NCI-H2196 (cell line): ENCODE data around the gene CUX1.
"Not testable (repeated sequence)": the region's sequence is repeated elsewhere in the genome, so short reads cannot be mapped to it uniquely, and the experiment has no call there.

Experiments
- DNase-seq: peaks from one replicate; lab custom pipeline; 2025; ENCODE audit not compliant: unreplicated experiment; lab: John Stamatoyannopoulos, UW

CUX1 gene

DNA sequence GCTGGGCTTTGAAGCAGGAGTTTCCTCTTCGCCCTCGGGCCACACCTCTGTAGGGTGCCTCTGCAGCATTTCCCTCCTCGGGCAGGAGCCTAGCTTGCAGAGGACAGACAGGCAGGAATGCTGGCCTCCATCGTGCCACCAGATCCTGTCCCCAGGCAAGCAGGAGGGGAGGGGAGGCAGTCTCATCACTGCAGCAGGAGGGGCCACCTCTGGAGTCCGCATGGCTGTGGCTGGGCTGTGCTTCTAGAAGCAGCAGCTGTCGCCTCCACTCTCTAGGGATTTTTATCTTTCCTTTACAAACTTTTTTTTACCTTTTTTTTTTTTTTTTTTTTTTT lies 181.4 kb downstream of the CUX1 start:
- no peak for DNase-seq

DNA sequence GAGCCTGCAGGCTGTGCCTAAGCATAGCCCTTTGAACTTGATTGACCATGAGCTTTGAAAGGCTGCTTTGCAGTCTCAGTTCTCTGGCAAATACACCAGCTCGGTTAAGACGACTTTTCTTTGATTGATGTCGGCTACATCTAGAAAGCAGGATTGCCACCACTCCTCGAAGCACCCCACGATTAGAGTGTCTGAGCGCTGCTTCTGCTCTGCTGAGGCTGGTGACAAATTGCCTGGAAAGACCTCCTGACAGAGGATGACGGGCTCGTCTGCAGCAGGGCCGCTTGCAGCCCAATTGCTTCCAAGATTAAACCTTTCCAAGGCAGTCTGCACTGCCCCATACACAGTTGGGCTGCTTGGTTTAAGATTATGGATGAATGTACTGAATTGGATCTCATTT lies 182.0 kb downstream of the CUX1 start:
- no peak for DNase-seq

GRCh38 chr7:102000123-102000522 lies 182.7 kb downstream of the CUX1 start:
- DNase-seq: no peak

DNA sequence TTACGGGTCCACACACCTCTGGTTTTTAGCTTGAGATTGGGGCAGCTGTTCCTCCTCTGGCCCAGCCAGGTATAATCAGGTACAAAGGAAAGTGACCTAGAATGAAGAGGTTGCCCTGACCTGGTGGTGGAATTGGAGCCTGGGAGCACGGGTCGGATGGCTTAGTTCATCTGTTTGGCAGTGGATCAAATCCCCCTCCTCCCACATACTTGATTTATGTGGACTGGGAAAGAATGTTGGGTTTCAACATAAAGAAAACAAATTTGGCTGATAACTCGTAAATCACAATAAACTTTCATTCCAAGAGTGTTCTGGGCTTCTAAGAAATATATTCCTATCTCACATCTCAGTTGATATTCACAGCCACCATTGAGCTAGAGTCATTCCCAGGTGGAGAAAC lies 186.8 kb downstream of the CUX1 start:
- no peak for DNase-seq

DNA sequence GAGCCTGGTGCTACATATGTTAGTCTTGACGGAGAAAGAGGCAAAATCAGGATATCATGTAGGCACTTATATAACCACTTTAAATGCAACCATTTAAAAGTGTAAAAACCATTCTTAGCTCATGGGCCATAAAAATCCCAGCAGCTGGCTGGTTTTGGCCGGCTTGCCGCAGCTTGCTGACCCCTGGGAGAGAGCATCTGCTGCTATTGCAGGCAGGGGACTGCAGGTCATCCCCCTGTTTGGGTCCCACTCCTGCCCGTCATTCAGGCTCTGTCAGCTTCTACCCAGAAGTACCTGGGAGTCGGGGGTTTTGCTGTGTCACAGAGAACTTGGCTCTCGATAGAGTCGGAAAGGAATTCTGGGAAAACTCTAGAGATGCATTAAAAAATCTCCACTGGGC lies 187.4 kb downstream of the CUX1 start:
- no peak for DNase-seq

GRCh38 chr7:102005933-102006480 lies 188.6 kb downstream of the CUX1 start:
- DNase-seq: no peak

DNA sequence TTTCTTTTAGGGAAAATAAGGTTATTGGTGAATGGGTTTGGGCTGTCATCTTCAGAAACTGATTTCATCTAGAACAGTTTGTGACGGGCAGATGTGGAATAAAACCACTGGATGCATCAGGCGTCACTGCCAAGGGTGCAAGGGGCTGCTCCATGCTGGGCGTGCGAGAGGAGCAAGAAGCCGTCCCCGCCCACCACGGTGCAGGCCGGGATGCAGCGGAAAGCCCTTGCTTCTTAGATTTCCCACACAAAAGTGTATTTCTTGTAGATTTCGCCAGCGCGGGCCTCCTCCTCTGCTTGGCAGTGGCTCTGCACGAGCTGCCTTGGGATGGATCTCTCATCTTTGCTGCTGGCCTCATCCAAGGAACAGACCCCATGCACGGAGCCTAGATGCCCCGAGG lies 189.3 kb downstream of the CUX1 start:
- no peak for DNase-seq

DNA sequence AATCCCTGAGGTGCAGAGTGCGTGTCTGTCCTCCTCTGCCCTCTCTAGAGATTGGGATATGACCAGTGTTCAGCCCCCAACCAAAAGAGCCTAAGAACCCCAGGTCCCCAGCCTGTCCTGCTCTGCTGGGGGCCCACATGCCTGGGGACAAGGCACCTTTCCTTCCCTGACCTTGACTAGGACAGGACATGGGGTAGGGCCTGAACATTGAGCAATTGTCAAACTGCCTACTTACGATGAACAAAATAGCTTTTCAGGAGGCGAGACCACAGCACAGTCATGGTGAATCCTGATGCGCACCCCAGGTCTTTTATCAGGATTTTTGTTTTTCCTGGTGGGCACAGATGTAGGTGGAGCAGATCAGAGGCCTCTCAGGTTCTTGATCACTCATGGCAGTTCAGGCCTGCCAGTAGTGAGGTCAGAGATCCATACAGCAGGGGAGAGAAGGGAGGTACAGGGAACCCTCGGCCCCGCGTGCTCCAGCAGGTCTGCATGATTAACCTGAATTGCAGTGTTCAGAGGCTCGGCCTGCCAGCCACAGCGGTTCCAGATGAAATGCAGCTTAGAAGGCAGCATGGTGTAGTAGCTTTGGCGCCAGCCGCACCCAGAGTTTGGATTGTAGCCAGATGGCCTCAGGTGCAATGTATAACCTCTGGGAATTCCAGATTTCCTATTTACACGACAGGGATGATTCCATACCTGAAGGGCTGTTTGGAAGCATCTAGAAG lies 191.3 kb downstream of the CUX1 start:
- peak; percentile 34 for DNase-seq

DNA sequence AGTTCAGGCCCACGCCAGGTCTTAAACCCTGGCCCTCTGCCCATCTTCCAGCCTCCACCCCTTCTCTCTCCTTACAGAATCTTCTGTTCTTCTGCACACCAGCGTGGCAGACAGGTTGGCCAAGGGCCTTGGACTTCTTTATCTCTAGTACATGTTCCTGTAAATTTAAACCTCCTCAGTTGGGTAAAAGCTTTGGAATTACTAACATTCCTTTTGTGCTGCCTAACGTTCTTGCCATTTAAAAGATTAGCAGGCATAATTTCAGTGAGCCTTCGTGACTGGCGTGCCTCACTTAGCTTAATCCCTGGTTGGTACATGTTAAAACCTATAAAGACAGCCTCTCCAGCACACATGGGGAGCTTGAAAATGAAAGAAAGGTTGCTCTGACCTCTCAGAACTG lies 192.2 kb downstream of the CUX1 start:
- DNase-seq: no peak

DNA sequence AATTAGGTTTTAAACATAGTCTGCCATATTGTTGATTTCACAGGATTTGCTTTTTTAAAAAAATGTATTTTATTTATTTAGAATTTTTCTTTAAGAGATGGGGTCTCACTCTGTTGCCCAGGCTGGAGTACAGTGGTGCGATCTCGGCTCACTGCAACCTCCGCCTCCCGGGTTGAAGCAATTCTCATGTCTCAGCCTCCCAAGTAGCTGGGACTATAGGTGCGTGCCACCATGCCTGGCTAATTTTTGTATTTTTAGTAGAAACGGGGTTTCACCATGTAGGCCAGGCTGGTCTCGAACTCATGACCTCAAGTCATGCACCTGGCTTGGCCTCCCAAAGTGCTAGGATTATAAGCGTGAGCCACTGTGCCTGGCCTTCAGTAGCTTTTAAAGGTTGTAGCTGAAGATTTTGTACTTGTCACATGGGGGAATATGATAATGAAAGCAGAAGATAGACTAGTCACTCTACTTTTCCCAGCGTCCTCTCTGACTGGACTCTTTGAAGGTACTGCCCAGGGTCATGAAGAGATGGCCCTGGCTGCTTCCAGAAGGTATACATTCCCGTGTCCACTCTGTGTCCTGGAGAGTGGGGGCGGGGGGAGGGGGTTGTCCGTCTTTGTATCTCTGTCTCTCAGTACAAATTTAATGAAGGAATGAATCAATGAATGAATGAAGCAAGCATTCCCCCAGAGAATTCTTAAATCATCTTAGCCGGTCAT lies 194.8 kb downstream of the CUX1 start:
- DNase-seq: not testable (repeated sequence)

- no peak for DNase-seq
These were observed 195.6 kb downstream of the CUX1 start for GRCh38 chr7:102012941-102013461.

DNA sequence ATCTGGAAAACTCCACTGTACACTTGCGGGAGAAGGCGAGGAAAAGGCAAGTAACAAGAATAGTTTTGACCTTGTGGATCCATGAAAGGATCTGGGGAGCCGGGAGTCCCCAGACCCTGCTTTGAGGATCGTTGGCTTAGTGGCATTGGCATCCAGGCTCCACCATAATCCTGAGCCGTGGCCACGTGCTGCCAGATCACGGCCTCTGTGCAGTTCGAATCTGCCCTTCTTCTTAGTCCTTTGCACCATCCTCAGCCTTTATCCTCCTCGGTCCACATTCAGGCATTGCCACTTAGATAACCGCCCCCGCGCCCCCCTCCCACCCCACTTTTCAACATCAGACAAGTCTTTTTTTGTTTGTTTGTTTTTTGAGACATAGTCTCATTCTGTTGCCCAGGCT lies 201.4 kb downstream of the CUX1 start:
- DNase-seq: no peak

DNA sequence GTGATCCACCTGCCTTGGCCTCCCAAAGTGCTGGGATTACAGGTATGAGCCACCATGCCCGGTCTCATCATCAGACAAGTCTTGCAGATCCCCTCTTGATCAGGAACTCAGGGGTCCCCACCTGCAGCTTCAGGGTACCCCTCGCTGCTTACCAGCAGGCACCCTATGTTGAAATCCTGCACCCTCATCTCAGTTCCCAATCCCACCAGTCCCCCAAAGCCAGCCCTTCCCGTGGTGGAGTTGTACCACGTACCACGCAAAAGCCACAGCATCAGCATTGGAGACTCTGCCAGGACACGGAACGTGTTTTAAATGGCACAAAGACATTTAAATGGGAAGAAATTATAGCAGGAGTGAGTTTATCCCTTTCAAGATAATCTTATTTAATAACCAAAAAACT lies 202.0 kb downstream of the CUX1 start:
- DNase-seq: no peak

GRCh38 chr7:102021841-102022618 lies 204.6 kb downstream of the CUX1 start:
- no peak for DNase-seq

DNA sequence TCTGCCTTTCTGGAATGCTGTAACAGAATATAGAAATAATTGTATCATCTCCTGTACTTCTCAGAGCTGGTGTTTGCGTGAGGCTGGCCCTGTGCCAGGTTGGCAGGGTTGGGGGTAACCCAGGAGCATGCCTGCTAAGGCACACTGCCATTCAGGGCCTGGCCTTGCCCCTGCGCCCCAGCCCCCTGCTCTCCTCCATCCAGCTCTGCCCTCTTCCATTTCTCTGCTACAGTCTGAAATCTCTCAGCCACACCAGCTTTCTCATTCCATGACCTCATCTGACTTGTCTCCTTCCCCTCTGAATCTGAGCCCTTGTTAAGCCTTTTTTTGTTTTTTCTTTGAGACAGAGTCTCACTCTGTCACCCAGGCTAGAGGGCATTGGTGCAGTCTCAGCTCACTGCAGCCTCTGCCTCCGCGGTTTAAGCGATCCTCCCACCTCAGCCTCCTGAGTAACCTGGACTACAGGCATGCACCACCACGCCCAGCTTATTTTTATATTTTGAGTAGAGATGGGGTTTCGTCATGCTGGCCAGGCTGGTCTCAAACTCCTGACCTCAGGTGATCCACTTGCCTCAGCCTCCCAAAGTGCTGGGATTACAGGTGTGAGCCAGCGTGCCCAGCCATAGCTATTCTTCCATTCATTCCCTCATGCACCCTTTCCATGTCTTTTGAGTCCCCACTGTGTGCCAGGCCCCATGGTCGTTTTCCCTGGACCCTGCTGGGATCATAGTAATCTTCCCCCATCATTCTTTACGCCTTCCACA lies 206.8 kb downstream of the CUX1 start:
- no peak for DNase-seq

DNA sequence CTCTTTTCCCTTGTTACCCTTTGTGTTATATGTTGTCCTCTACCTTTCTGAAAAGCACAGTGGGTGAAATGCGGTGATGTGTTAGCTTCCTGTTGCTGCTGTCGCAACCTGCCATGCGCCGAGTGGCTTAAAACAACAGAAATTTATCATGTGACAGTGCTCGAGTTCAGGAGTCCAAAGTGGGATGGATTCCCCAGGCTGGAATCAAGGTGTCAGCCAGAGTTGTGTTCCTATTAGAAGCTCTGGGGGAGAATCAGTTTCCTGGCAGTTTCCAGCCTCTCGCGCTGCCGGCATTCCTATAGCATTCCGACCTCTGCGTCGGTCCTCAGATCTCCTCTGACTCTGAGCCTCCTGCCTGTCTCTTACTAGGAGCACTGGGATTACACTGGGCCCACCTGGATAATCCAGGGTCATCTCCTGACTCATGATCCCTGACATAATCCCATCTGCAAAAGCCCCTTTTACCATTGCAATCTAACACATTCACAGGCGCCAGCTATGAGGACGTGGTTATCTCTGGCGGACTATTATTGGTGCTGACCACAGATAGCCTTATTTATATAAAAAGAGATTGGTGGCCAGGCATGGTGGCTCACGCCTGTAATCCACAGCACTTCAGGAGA lies 207.5 kb downstream of the CUX1 start:
- DNase-seq: no peak

DNA sequence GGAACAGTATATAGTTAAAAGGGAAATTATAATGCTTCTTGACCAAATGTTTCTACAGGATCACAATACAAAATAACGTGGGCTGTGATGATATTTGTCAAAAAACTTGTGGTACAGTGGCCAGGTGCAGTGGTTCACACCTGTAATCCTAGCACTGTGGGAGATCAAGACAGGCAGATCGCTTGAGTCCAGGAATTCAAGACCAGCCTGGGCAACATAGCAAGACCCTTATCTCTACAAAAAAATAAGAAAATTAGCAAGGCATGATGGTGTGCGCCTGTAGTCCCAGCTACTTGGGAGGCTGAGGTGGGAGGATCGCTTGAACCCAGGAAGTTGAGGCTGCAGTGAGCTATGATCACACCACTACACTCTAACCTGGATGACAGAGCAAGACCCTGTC lies 208.4 kb downstream of the CUX1 start:
- DNase-seq: not testable (repeated sequence)

DNA sequence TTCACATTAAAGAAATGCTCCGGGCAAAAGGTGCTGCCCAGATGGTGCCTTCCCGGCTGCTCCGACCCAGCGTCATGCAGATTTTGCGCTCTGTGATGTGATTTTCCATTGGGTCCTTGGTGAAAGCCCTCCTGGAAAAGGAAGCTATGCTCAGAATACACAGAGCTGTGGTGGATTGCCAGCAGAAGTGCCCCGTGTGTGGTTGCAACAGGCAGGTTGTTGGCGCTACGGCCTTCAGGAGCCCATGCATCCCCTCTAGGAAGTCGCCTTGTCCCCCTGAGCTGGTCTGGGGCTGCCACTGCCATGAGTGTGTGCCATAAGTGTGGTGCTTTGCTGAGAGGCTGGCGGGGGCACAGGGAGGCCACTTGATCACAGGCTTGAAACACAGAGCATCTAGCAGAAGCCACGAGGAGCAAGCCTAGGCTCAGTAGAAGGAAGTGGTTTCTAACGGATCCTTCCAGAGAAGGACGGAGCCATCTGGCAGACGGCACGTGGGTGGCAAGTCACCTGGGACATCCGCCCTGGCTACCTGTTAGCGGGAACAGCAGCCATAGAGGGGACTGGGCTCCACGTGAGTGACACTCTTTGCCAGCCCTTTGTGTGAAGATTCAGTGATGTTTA lies 210.9 kb downstream of the CUX1 start:
- no peak for DNase-seq

DNA sequence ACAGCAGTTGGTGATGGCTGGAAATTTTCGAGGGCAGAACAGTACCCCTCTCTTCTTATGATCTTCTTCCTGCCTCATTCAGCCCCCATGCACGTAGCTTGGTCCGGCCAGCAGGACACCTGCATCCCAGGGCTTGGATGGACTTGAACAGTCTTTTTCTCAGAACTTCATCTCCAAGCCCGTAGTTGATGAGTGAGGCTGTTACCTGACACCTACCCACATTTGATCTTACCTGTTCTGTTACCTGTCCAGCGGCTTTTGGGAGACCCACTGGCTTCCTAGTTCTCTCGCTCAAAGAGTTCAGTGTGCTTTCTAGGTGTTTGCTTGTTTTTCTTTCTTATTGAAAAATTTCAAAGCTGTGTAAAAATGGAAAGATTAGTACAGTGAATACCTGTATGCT lies 212.2 kb downstream of the CUX1 start:
- DNase-seq: no peak

- DNase-seq: no peak
These were observed 213.3 kb downstream of the CUX1 start for GRCh38 chr7:102030696-102031095.
